ENCODE measurements around the gene GCA. TPM values are rescaled to one million over a fixed set of nuclear protein-coding genes. Genes with fewer than 3 reads are reported as not detected.

GCA gene
- total RNA-seq, 4 donors from 2014 or later, result 32.4 to 55.6 (median 46.7) TPM

GRCh38 chr2:162317861-162318327, 26.0 kb upstream of the GCA start:
- DNase-seq (ENCODE audit: low spot score) (no peak), ATAC-seq (ENCODE audit: low FRiP score) (peak; percentile 45)
- no peak for TF ChIP-seq CTCF (IDR thresholded peaks at IDR 0.05)

GRCh38 chr2:162318328-162319180, 25.4 kb upstream of the GCA start, which contains the start of gene IFIH1:
Gene IFIH1 (minus strand): TSS chr2:162318684. CDS start chr2:162318307, 377 bp downstream.
- DNase-seq (ENCODE audit: low spot score), result peak; percentile 60

GRCh38 chr2:162320864-162321517, 22.9 kb upstream of the GCA start:
- TF ChIP-seq CTCF (IDR thresholded peaks at IDR 0.05), result no peak
- no peak for ATAC-seq (ENCODE audit: low FRiP score)
- no peak for DNase-seq (ENCODE audit: low spot score)

More at GRCh38 chr2:162318328-162319180, 25.4 kb upstream of the GCA start, which contains the start of gene IFIH1:
- ATAC-seq (ENCODE audit: low FRiP score), result peak; percentile 95
- no peak for TF ChIP-seq CTCF (IDR thresholded peaks at IDR 0.05)

- DNase-seq (ENCODE audit: low spot score) (no peak), ATAC-seq (ENCODE audit: low FRiP score) (no peak)
- no peak for TF ChIP-seq CTCF (IDR thresholded peaks at IDR 0.05)
These were observed 19.0 kb upstream of the GCA start for GRCh38 chr2:162324953-162325352.

- TF ChIP-seq CTCF (IDR thresholded peaks at IDR 0.05), result no peak
- no peak for DNase-seq (ENCODE audit: low spot score)
- ATAC-seq (ENCODE audit: low FRiP score), result no peak
These were observed 16.7 kb upstream of the GCA start for GRCh38 chr2:162327134-162327769.

- TF ChIP-seq CTCF (IDR thresholded peaks at IDR 0.05), result no peak
- ATAC-seq (ENCODE audit: low FRiP score), result no peak
- no peak for DNase-seq (ENCODE audit: low spot score)
These were observed 16.1 kb upstream of the GCA start for GRCh38 chr2:162327806-162328205.
